NB4 (cell line): ENCODE data around the gene SRGAP3.
"Not testable (repeated sequence)": the region's sequence is repeated elsewhere in the genome, so short reads cannot be mapped to it uniquely, and the experiment has no call there.

ENCODE experiments used
- DNase-seq: peaks from one replicate; pipeline ENCODE4 v3.0.0; 2010; ENCODE audit warnings: low read depth
- H3K4me3 ChIP-seq: one replicate; pipeline ENCODE4 v1.5.1; 2011; ENCODE audit warnings: mild to moderate bottlenecking, low read depth, low read length, moderate library complexity
- MYC ChIP-seq: IDR thresholded peaks from 2 replicates; pipeline ENCODE4 v1.6.1; 2011; ENCODE audit warnings: low read depth, low read length
- POLR2A ChIP-seq: IDR thresholded peaks from 2 replicates; pipeline ENCODE4 v1.6.1; 2011; ENCODE audit warnings: mild to moderate bottlenecking; ENCODE audit not compliant: insufficient read length; ENCODE audit errors: extremely low read depth
- TF ChIP-seq, protein P1 (sequence below): IDR thresholded peaks from one replicate; pipeline ENCODE4 v1.5.1; 2012; ENCODE audit warnings: low read depth, low read length
- TF ChIP-seq, protein P2 (sequence below): IDR thresholded peaks from 2 replicates; pipeline ENCODE4 v1.6.1; 2011; ENCODE audit warnings: low read depth, low read length

The SRGAP3 gene

DNA sequence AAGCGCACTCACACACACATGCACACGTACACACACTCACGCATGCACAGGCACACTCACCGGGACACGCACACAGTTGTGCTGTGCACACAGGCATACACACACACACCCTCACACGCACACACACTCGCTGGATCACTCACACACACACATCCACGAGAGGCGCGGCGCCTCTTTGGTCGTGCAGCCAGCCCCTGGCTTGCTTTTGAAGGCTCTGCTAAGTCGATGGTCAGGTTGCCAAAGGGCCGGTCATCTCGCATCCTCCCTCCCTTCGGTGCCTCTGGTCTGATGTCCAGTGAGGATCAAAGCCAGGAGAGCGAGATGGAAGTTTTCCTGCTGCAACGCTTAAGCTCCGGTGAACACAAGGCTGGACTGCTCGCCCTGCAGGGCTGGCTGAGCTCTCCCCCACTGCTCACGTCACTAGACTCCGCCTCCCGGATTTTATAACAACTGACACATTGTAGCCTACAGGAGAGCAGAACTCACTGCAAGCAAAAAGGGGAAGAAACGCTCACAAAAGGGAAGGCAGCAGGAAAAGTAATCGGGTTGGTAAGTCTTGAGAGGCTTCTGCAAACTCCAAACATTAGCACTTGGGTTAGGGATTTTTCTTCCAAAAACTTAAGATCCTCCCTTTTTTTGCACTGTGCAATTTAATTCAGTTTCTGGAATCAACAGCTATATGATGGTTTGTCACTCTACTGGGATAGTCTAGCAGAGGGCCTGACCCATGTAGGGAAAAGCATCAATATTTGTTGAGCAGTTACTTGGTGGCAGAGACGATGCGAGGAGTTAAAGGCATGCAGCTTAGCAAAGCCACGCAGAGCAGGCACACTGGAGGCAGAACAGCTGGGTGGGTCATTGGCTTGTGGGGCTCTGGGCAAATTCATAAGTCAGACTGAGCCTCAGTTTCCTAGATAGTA lies at the start of gene SRGAP3:
Gene SRGAP3, minus strand, starts transcription at position 374 of the 920 bp plus-strand sequence. CDS start 695 bp downstream, outside the sequence.
- no peak for TF ChIP-seq MYC
- TF ChIP-seq, protein P1, sequence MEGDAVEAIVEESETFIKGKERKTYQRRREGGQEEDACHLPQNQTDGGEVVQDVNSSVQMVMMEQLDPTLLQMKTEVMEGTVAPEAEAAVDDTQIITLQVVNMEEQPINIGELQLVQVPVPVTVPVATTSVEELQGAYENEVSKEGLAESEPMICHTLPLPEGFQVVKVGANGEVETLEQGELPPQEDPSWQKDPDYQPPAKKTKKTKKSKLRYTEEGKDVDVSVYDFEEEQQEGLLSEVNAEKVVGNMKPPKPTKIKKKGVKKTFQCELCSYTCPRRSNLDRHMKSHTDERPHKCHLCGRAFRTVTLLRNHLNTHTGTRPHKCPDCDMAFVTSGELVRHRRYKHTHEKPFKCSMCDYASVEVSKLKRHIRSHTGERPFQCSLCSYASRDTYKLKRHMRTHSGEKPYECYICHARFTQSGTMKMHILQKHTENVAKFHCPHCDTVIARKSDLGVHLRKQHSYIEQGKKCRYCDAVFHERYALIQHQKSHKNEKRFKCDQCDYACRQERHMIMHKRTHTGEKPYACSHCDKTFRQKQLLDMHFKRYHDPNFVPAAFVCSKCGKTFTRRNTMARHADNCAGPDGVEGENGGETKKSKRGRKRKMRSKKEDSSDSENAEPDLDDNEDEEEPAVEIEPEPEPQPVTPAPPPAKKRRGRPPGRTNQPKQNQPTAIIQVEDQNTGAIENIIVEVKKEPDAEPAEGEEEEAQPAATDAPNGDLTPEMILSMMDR = peak; percentile 4
- TF ChIP-seq, protein P2, sequence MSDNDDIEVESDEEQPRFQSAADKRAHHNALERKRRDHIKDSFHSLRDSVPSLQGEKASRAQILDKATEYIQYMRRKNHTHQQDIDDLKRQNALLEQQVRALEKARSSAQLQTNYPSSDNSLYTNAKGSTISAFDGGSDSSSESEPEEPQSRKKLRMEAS = peak; percentile 59; the same call in 1 of the 2 replicates
- TF ChIP-seq POLR2A = peak; percentile 46
- peak; percentile 94 for DNase-seq
- peak within 1 kb of the TSS; percentile 69 for H3K4me3 ChIP-seq

DNA sequence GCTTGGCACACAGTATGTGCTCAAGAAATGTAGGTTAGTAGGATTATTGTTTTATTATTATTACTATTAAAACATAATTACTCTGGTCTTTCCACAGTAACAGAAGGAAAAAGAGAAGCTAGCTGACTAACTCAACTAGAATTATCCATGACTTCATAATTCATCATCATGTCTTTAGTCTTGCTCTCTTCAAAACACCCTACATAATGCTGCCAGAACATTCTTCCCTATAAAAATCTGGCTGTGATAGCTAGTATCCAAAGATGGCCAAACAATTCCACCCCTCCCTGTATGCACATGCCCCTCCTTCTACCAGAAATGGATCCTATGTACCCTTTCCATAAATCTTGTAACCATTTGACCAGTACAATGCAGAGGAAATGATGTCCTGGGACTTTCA lies 48.8 kb upstream of the SRGAP3 start:
- no peak for DNase-seq
- TF ChIP-seq, protein P1 = no peak
- H3K4me3 ChIP-seq = no peak overlapping the region

DNA sequence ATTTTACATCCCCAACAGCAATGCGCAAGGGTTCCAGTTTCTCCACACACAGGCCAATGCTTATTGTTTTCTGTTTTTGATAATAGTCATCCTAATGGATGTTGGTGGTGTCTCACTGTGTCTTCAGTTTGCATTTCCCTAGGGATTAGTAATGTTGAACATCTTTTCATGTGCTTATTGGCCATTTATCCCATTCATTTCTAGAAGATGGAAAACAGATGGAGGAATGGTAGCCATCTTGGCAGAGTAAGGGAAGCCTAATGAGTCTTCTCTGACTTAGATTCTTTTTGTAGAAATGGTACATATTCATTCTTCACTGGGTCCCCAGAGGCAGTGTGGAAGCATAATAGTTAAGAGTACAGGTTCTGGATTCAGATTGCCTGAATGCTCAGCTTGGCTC lies 46.8 kb upstream of the SRGAP3 start:
- H3K4me3 ChIP-seq = no peak overlapping the region
- TF ChIP-seq, protein P1 = no peak
- no peak for TF ChIP-seq POLR2A
- TF ChIP-seq, protein P2 = no peak
- no peak for TF ChIP-seq MYC
- no peak for DNase-seq

DNA sequence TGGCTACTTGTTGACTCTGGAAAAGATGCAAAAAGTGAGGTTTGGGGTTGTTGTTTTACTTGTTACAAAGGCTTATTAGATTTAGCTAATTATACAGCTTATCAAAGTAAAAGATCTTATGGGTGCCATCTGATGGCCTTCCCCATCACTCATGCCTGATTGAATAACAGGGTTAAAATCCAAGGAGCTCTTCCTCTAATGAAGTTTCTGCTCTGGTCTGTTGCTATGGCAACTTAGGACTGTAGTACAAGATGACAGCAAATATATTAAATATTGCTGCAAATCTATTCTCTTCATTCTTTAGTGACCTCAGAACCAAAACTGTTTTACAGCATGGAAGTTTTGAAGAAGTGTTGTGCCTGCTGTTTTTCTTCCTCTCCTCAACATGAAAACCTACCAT lies 45.6 kb upstream of the SRGAP3 start:
- TF ChIP-seq, protein P2 = no peak
- TF ChIP-seq POLR2A (no peak), MYC (no peak)
- TF ChIP-seq, protein P1 = no peak
- no peak for DNase-seq
- no peak overlapping the region for H3K4me3 ChIP-seq

DNA sequence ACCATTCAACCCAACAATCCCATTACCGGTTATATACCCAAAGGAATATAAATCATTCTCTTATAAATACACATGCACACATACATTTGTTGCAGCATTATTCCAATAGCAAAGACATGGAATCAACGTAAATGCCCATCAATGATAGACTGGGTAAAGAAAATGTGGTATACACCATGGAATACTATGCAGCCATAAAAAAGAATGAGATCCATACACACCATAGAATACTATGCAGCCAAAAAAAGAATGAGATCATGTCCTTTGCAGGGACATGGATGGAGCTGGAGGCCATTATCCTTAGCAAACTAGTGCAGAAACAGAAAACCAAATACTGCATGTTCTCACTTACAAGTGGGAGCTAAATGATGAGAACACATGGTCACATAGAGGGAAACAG lies 44.5 kb upstream of the SRGAP3 start:
- DNase-seq, H3K4me3 ChIP-seq: not testable (repeated sequence)

DNA sequence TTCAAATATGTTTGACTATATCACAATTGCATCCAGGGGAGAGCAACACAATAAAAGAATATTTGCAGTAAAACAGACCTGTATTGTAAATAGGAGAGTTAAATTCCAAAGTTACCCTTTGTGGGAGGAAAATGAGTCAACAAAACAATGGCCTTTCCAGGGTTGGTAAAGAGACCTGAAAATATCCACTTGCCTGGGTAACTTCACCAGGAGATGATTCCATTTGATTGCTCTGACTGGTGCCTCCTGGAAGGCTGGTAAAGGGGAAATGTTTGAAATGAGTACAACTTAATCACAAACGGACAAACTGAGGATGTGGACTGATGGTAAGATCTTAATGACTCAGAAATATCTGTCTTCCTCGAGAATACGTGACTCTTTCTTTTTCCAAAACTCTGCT lies 43.6 kb upstream of the SRGAP3 start:
- no peak for TF ChIP-seq POLR2A
- TF ChIP-seq MYC = no peak
- TF ChIP-seq, protein P1 = no peak
- TF ChIP-seq, protein P2 = no peak
- no peak overlapping the region for H3K4me3 ChIP-seq
- no peak for DNase-seq
